HG03571 (cell line): Measurements from ENCODE around the gene PPP1R16B.
A peak's percentile ranks its signal among the peaks of the same experiment; 100 is the strongest.
"Not testable (repeated sequence)": the region's sequence is repeated elsewhere in the genome, so short reads cannot be mapped to it uniquely, and the experiment has no call there.

Source experiments
- ATAC-seq: cut with Tn5 transposase; IDR thresholded peaks from one replicate; pipeline ENCODE4 v1.9.1; 2021; ENCODE audit not compliant: unreplicated experiment

The PPP1R16B gene

GRCh38 chr20:38843346-38843745 lies 37.8 kb downstream of the PPP1R16B start:
- no peak for ATAC-seq

GRCh38 chr20:38844963-38845362 lies 39.5 kb downstream of the PPP1R16B start:
- no peak for ATAC-seq

GRCh38 chr20:38847840-38848239 lies 42.3 kb downstream of the PPP1R16B start:
- ATAC-seq = no peak

- ATAC-seq = no peak
These were observed 48.3 kb downstream of the PPP1R16B start for GRCh38 chr20:38853759-38854158.

GRCh38 chr20:38854654-38855066 lies 49.2 kb downstream of the PPP1R16B start:
- ATAC-seq = no peak

GRCh38 chr20:38855356-38855755 lies 49.9 kb downstream of the PPP1R16B start:
- no peak for ATAC-seq

- no peak for ATAC-seq
These were observed 51.1 kb downstream of the PPP1R16B start for GRCh38 chr20:38856570-38856969.

- ATAC-seq = no peak
These were observed 52.2 kb downstream of the PPP1R16B start for GRCh38 chr20:38857703-38858102.

- ATAC-seq = no peak
These were observed 53.7 kb downstream of the PPP1R16B start for GRCh38 chr20:38859070-38859690.

GRCh38 chr20:38859857-38860256 lies 54.4 kb downstream of the PPP1R16B start:
- not testable (repeated sequence) for ATAC-seq

- ATAC-seq = no peak
These were observed 55.5 kb downstream of the PPP1R16B start for GRCh38 chr20:38861071-38861401.

- ATAC-seq = no peak
These were observed 56.7 kb downstream of the PPP1R16B start for GRCh38 chr20:38862226-38862625.

GRCh38 chr20:38863024-38863851 lies 57.7 kb downstream of the PPP1R16B start:
- ATAC-seq = peak; percentile 68

GRCh38 chr20:38864662-38865061 lies 59.2 kb downstream of the PPP1R16B start:
- no peak for ATAC-seq

- no peak for ATAC-seq
These were observed 61.0 kb downstream of the PPP1R16B start for GRCh38 chr20:38866265-38867061.

GRCh38 chr20:38867062-38867359 lies 61.5 kb downstream of the PPP1R16B start:
- ATAC-seq = no peak

GRCh38 chr20:38870733-38871559 lies 65.4 kb downstream of the PPP1R16B start:
- ATAC-seq = no peak

GRCh38 chr20:38871560-38871953 lies 66.1 kb downstream of the PPP1R16B start:
- no peak for ATAC-seq

GRCh38 chr20:38872036-38872435 lies 66.5 kb downstream of the PPP1R16B start:
- ATAC-seq = no peak

- no peak for ATAC-seq
These were observed 67.1 kb downstream of the PPP1R16B start for GRCh38 chr20:38872491-38873049.
